ENCODE measurements around the gene DGKB. TPM values are rescaled to one million over a fixed set of nuclear protein-coding genes. Genes with fewer than 3 reads are reported as not detected.

Gene DGKB
- total and polyA plus RNA-seq, 7 donors = 0.39 to 22.4 (median 11.3) TPM; not detected in 2

- Histone ChIP-seq H3K4me3 (no peak overlapping the region), H3K27me3 (no peaks in the 10 kb centered on the region), H3K27ac (no peak overlapping the region), H3K4me1 (no peaks in the 10 kb centered on the region), H3K36me3 (no peaks in the 10 kb centered on the region), H3K9me3 (peaks cover 0 to 3% (median 2%) of the 10 kb centered on the region in 4 donors)
- intact Hi-C loops (cut with DNase I) = no loop called here
- 63 to 86% methylated on average over 2 of the region's 2 CpGs for WGBS, 2 donors
- TF ChIP-seq CTCF (IDR thresholded peaks at IDR 0.05) (no peak), EP300 (IDR thresholded peaks at IDR 0.05) (no peak), POLR2A (IDR thresholded peaks at IDR 0.05) (no peak), POLR2AphosphoS5 (IDR thresholded peaks at IDR 0.05) (no peak)
- DNase-seq = no peak
Measured at GRCh38 chr7:14503623-14504022, 398.9 kb downstream of the DGKB start.

- WGBS, 2 donors = 81 to 95% methylated on average over 2 of the region's 2 CpGs
- intact Hi-C loops (cut with DNase I) = no loop called here
Measured at GRCh38 chr7:14501436-14501835, 401.1 kb downstream of the DGKB start.

GRCh38 chr7:14497390-14497789 is 405.2 kb downstream of the DGKB start:
- H3K9me3 ChIP-seq = no peaks in the 10 kb centered on the region
- intact Hi-C loops (cut with DNase I) = no loop called here
- WGBS, 2 donors = 49 to 72% methylated on average over 1 of the region's 1 CpG
- no peak overlapping the region for H3K27ac ChIP-seq
- H3K4me3 ChIP-seq = no peak overlapping the region
- no peaks in the 10 kb centered on the region for H3K36me3 ChIP-seq
- TF ChIP-seq CTCF (IDR thresholded peaks at IDR 0.05) (no peak), POLR2A (IDR thresholded peaks at IDR 0.05) (no peak), EP300 (IDR thresholded peaks at IDR 0.05) (no peak), POLR2AphosphoS5 (IDR thresholded peaks at IDR 0.05) (no peak)
- no peaks in the 10 kb centered on the region for H3K4me1 ChIP-seq
- no peaks in the 10 kb centered on the region for H3K27me3 ChIP-seq
- DNase-seq = no peak

More at GRCh38 chr7:14501436-14501835, 401.1 kb downstream of the DGKB start:
- no peak for DNase-seq
- Histone ChIP-seq H3K4me1 (no peaks in the 10 kb centered on the region), H3K4me3 (no peak overlapping the region), H3K36me3 (no peaks in the 10 kb centered on the region), H3K9me3 (peaks cover 0 to 1% (median 0%) of the 10 kb centered on the region in 4 donors), H3K27me3 (no peaks in the 10 kb centered on the region), H3K27ac (no peak overlapping the region)
- TF ChIP-seq POLR2A (IDR thresholded peaks at IDR 0.05) = no peak
- no peak for TF ChIP-seq EP300 (IDR thresholded peaks at IDR 0.05)
- no peak for TF ChIP-seq POLR2AphosphoS5 (IDR thresholded peaks at IDR 0.05)
- TF ChIP-seq CTCF (IDR thresholded peaks at IDR 0.05) = no peak

GRCh38 chr7:14495633-14496032 is 406.9 kb downstream of the DGKB start:
- no peaks in the 10 kb centered on the region for H3K4me1 ChIP-seq
- H3K9me3 ChIP-seq = no peaks in the 10 kb centered on the region
- intact Hi-C loops (cut with DNase I) = no loop called here
- no peak overlapping the region for H3K4me3 ChIP-seq
- H3K36me3 ChIP-seq = no peaks in the 10 kb centered on the region
- WGBS, 2 donors = 56 to 75% methylated on average over 2 of the region's 2 CpGs
- H3K27ac ChIP-seq = no peak overlapping the region
- no peaks in the 10 kb centered on the region for H3K27me3 ChIP-seq
- TF ChIP-seq POLR2AphosphoS5 (IDR thresholded peaks at IDR 0.05) = no peak
- TF ChIP-seq EP300 (IDR thresholded peaks at IDR 0.05) = no peak
- no peak for TF ChIP-seq POLR2A (IDR thresholded peaks at IDR 0.05)
- no peak for TF ChIP-seq CTCF (IDR thresholded peaks at IDR 0.05)
- DNase-seq = no peak

- Histone ChIP-seq H3K27ac (no peak overlapping the region), H3K36me3 (no peaks in the 10 kb centered on the region), H3K9me3 (no peaks in the 10 kb centered on the region), H3K27me3 (no peaks in the 10 kb centered on the region), H3K4me1 (no peaks in the 10 kb centered on the region), H3K4me3 (no peak overlapping the region)
- DNase-seq = no peak
- intact Hi-C loops (cut with DNase I) = no loop called here
- TF ChIP-seq CTCF (IDR thresholded peaks at IDR 0.05) = no peak
- TF ChIP-seq POLR2A (IDR thresholded peaks at IDR 0.05) = no peak
- TF ChIP-seq POLR2AphosphoS5 (IDR thresholded peaks at IDR 0.05) = no peak
- no peak for TF ChIP-seq EP300 (IDR thresholded peaks at IDR 0.05)
- 59 to 61% methylated on average over 3 of the region's 3 CpGs for WGBS, 2 donors
Measured at GRCh38 chr7:14487701-14488395, 414.7 kb downstream of the DGKB start.

Data from sigmoid colon (tissue), 7 donors.